CD4-positive, alpha-beta T cell treated with Interferon gamma for 1 hour (primary cell): ENCODE results near the gene PSAPL1.
"Not testable (repeated sequence)": the region's sequence is repeated elsewhere in the genome, so short reads cannot be mapped to it uniquely, and the experiment has no call there.

Source experiments
- DNase-seq: peaks from one replicate; pipeline ENCODE4 v3.0.0-alpha.2; 2020

PSAPL1 gene

GRCh38 chr4:7458066-7458425, 23.3 kb upstream of the PSAPL1 start:
- DNase-seq, result no peak

GRCh38 chr4:7457201-7458065, 22.7 kb upstream of the PSAPL1 start:
- DNase-seq, result no peak

DNA sequence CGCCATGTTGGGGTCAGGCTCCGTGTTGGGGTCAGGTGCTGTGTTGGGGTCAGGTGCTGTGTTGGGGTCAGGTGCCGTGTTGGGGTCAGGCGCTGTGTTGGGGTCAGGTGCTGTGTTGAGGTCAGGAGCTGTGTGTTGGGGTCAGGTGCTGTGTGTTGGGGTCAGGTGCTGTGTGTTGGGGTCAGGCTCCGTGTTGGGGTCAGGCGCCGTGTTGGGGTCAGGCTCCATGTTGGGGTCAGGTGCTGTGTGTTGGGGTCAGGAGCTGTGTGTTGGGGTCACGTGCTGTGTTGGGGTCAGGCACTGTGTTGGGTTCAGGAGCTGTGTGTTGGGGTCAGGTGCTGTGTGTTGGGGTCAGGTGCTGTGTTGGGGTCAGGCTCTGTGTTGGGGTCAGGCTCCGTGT, 18.1 kb upstream of the PSAPL1 start:
- not testable (repeated sequence) for DNase-seq

DNA sequence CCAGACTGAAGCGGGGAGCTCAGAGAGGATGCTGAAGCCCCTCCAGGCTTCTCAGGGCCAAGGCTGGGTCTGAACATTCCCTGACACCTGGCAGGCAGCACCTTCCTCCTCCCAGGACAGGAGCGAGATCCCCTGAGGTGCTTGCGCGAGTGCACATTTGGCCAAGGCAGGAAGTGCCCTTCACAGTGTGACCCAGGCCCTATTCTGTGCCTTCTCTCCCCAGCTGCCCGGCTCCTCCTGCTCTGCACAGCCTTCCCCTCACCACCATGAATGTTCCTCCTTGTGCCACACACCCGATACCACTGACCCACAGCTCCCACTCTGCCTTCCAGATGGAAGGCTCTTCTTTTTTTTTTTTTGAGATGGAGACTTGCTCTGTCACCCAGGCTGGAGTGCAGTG, 17.1 kb upstream of the PSAPL1 start:
- DNase-seq, result no peak

DNA sequence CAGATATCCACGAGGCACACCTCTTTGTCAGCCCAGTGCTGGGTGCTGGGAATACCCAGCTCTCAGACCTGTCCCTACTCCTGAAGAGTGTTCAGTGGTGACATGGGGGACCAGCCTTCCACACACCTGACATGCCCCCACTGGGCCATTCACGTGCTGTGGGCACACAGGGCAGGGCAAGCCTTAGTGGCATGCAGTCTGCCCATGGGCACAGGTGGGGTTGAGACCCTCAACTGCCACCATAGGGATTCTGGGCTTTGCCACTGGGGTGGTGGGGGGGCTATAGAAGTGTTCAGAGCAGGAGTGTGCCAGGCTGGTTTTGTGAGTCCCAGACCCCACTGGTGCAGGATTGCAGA, 16.7 kb upstream of the PSAPL1 start:
- no peak for DNase-seq

DNA sequence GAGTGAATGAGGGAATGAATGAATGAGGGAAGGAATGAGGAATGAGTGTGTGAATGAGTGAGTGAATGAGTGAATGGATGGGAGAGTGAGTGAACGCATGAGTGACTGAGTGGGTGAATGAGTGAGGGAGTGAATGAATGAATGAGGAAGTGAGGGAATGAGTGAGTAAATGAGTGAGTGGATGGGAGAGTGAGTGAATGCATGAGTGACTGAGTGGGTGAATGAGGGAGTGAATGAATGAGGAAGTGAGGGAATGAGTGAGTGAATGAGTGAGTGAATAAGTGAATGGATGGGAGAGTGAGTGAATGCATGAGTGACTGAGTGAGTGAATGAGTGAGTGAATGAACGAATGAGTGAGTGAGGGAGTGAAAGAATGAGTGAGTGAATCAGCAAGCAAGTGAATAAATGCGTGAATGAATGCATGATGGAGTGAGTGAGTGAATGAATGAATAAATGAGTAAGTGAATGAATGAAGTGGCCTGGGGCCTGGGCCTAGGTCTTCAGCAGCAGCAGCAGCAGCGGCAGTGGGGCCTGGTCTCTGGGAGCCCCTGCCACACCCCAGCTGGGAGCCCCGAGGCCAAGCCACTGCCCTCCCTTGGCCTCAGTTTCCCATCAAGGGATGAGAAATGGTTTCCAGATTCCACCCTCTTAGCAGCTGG, 16.2 kb upstream of the PSAPL1 start:
- no peak for DNase-seq

DNA sequence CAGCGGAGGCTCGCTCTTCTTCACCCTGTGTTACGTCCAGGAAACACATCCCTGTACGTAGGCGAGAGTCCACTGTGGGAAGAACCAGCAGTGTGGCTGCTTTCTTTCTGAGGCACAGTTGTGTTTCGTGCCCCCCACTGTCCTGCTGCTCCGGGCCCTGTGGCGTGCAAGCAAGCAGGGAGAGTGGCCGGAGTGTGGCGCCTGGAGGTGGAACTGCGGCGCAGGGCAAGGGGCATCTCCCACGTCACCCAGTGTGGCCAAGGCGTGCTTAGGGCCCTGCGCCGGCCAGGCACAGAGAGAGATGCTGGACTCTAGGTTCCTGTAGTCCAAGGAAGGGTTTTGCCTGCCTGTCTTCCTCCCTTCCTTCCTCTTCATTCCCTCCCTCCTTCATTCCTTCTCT, 13.3 kb upstream of the PSAPL1 start:
- DNase-seq, result no peak

DNA sequence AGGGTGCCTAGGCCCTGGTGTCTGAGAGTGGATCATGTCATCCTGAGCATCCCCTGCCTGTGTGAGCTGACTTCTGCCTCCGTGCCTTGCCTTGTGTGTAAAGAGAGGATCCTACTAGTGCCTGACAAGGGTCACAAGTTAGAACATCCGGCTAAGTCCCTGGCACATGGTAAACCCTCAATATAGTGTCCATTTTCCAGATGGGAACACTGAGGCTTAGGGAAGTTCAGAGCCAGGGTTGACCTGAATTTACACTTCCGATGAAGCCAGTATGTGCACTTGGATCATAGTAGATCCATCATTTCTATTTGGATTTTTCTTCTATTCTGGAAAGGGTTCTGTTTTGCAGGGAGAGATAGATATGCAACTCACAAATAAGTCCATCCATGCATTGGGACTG, 12.5 kb upstream of the PSAPL1 start:
- no peak for DNase-seq

GRCh38 chr4:7444731-7445130, 10.0 kb upstream of the PSAPL1 start:
- no peak for DNase-seq

GRCh38 chr4:7444314-7444713, 9.6 kb upstream of the PSAPL1 start:
- DNase-seq, result no peak

DNA sequence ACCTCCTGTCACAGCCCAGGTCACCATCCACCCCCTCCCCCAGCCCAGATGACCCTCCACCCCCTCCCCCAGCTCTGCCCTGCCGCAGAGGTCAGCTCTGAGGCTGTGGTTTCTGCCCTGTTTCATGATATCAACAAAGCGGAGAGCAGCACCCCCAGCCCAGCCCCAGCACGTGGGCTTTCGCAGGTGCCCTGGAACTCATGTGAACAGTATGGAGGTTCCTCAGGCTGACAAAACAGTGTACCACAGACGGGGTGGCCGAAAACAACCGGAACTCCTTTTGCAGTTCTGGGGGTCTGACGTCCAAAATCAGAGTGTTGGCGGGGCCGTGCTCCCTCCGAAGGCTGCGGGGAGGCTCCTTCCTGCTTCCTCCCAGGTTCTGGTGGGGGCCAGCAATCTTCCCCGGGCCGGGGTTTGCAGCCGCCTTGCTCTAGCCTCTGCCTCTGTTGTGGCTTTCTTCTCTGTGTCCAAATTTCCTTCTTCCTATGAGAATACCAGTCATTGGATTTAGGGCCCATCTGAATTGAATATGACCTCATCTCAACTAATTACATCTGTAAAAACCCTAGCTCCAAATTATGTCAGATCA, 7.9 kb upstream of the PSAPL1 start:
- no peak for DNase-seq

GRCh38 chr4:7441201-7441600, 6.5 kb upstream of the PSAPL1 start:
- DNase-seq, result no peak

DNA sequence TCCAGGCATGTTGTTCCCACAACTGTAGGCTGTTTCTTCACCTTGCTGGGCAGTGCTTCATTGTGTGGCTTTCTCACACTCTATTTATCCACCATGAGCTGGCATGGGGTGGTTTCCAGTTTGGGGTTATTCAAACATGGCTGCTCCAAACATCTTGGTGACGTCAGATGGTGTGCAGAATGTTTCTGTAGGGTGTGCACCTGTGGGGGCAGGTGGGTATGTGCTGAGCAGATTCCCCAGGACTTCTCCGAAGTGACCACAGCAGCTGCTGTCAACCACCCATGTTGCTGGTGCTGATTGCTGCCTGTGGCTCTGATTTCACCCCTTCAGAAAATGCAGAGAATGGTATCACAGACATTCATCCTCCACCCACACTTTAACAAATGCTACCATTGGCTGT, 5.0 kb upstream of the PSAPL1 start:
- no peak for DNase-seq

DNA sequence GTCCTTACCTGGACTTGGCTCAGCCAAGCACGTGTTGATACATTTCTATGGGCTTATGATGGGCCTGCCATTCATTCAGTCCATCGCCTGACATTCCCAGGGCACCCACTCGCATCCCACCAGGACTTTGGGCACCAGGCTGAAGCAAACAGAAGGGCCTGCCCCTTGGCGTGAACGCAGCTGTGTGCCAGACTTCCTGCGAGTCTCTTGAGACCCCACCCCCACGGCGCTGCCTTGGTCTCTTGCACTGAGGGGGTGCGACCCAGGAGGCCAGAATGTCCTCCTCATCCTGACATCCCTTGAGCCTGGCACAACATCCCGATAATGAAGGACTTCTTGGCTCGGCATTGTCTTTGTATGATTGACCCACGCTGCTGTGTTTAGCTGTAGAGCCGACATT, 1.5 kb upstream of the PSAPL1 start:
- DNase-seq, result no peak

- DNase-seq, result no peak
These were observed 836 bp upstream of the PSAPL1 start for GRCh38 chr4:7435471-7436061.

GRCh38 chr4:7434141-7434765, 477 bp downstream of the PSAPL1 start:
- DNase-seq, result no peak

DNA sequence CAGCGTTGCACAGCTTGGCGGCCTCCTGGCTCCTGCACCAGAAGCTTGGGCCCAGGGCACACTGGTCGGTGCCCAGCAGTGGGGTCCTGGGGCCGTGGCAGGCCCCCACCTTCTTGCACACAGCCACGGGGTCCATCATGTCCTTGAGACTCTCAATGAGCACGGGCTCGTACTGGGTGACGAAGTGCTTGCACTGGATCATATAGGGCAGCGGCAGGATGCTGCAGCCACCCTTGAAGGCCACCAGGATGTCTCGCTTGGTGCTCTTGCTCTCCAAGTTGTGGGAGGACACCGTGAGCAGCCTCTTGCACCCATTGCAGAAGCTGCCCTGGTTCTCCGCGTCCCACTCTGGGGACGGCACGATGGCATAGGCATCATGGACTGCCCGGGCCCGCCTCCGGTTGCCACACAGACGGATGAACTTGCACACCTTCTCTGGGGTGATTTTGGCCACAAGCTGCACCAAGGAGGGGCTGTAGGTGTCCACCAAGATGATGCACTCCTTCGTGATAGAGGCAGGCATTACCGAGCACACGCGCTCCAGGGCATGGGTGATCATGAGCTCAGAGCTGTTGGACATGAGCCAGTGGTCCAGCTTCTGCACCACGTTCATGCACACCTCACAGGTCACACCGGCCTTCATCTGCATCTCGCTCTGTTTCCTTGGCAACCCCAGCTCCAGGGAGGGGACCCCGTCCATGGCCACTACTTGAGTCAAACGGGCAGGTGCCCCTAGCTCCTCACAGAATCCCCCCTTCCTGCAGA, 1.2 kb downstream of the PSAPL1 start:
- no peak for DNase-seq

DNA sequence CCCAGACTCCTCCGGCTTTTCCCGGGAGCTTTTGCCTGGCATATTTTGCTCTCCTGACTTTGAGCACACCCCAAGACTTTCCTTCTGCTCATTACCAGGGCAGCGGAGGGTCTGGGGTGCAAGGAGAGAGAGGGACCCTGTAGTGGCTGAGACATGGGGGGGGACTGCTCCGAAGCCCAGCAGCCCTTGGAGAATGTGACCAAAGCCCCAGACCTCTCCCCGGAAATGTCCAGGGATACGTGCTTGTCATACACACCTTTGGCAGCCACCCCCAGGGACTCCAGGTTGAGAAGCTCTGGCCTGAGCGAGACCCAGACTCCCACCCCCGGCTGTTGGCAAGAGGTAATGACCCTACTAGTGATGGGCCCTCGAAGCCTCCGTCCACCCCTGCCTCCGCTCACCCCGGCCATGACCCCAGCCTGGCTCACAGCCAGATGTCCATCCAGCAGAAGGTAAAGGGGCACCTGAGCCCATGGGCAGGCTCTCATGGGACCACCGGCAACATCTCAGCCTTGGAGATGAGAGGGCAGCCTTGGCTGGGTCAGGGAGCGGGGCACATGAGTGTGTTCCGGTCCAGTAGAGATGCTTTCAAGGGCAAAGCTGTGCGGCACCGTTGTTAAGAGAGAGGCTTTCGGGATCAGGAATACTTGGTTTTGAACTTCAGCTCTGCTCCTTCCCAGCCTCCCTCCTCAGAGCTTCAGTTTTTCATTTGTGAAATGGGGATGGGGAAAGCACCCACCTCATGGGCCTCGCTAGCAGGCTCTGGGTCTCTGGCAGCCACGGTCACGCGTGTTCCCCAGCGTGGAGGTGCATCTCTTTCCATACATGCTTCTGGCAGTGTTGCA, 2.0 kb downstream of the PSAPL1 start:
- DNase-seq, result no peak

DNA sequence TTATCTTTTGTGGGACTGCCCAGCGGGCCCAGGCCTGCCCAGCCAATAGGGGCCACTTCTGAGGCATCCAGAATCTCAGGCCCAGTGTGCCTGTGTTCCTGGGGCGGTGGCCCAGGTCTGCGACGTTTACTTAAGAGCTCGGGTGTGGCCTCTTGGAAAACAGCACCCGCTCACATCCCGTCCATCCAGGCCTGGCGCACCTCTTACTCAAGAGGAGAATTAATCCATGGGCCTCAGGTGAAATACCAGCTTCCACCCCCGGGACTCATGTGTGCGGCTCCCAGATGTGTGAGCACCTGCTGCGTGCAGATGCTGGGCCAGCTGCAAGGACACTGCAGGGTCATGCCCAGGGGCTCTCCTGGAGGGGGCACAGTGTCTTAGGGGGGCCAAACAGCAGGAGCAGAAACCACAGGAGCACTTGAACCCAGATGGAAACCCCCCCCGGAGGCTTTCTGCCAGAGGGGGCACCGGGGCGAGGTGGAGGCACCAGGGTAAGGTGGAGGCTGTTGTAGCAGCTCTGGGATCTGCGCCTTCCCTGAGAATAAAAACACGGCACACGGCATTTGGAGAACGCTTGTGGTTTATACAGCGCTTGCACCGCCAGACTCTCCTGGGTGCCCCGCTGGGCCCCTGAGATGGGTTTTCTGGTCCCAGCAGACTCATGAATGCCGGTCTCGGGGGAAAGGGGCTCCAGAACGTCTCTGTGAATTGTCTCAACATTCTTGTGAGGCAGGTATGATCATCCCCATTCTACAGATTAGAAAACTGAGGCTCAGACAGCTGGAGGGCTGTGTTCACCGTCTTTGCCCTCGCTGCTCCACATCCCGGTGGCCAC, 2.8 kb downstream of the PSAPL1 start:
- DNase-seq, result no peak

DNA sequence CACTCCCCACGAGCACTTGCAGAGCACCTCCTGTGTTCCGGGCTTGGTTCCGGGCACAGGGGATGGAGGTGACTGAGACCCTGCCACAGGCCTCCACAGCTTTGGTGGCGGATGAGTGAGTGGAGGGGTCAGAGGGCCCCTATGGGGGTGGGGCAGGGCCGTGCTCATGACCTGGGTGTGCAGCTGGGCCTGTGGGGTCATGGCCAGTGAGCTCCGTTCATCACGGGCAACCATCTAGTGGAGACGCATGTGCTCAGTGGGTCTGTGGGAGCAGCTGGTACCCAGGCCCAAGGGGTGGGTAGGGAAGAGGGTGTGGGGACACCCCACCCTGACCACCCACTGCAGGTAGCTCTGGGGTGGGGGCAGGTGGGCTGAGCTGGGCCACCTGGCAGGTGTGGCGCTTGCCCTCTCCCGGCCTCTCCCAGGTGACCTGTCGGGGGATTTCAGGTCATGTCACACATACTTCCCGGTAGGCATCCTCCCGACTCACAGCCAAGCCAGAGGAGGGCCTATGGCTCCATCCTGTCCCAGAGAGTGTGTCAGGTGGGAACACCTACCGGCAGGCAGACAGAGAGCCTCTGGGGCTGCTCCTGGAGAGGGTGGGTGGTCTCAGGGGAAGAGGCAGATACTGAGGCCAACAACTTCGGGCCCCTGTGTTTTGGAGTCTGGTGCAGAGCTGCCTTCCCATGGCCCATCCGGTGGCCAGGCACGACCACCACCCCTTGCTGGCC, 3.6 kb downstream of the PSAPL1 start:
- DNase-seq, result no peak
